Thyroid gland (tissue), 4 donors: Measurements from ENCODE around the gene MEGF6. TPM values are rescaled to one million over a fixed set of nuclear protein-coding genes. Genes with fewer than 3 reads are reported as not detected.

Experiments
- DNase-seq, 2 donors: peaks; one replicate each; pipeline ENCODE4 v3.0.0-alpha.2; 2019
- H3K27ac ChIP-seq, 3 donors: fragments of 200-600 bp; sonication (generic); 1 replicate in 2 of 3; 2 replicates in 1 of 3; pipeline ENCODE4 v1.5.1; 2016 to 2019; ENCODE audit warnings: mild to moderate bottlenecking in 1 of 3, moderate library complexity in 1 of 3
- H3K27me3 ChIP-seq: fragments of 200-600 bp; sonication (generic); one replicate; pipeline ENCODE4 v1.5.1; 2019
- H3K36me3 ChIP-seq, 2 donors: fragments of 200-600 bp; sonication (generic); one replicate each; pipeline ENCODE4 v1.5.1; 2016 to 2019
- H3K4me1 ChIP-seq, 2 donors: fragments of 200-600 bp; sonication (generic); one replicate each; pipeline ENCODE4 v1.5.1; 2017 to 2019
- H3K4me3 ChIP-seq, 3 donors: fragments of 200-600 bp; sonication (generic); replicated peaks in 1 of 3; 1 replicate in 2 of 3; 2 replicates in 1 of 3; pipeline ENCODE4 v1.5.1; 2016; ENCODE audit warnings: mild to moderate bottlenecking in 1 of 3
- H3K9me3 ChIP-seq: fragments of 200-600 bp; sonication (generic); one replicate; pipeline ENCODE4 v1.5.1; 2017
- CTCF ChIP-seq, 6 experiments: fragments of 200-600 bp in 3 of 6; fragments of 450-650 bp in 3 of 6; sonication (generic) in 3 of 6; IDR thresholded peaks; one replicate each; pipeline ENCODE4 v1.5.1; 2016 to 2019; ENCODE audit warnings: antibody characterized with exemption in 6 of 6, mild to moderate bottlenecking in 2 of 6, inconsistent platforms in 1 of 6, moderate library complexity in 1 of 6
- POLR2A ChIP-seq, 2 donors: fragments of 450-650 bp; IDR thresholded peaks; one replicate each; pipeline ENCODE4 v1.6.1; 2017; ENCODE audit warnings: antibody characterized with exemption in 2 of 2, mild to moderate bottlenecking in 2 of 2, moderate library complexity in 1 of 2
- WGBS, 2 donors: methylation state at CpG; one replicate each; pipeline ENCODE4 v1.1.5; 2017; 5-methylcytosine and 5-hydroxymethylcytosine counted together
- intact Hi-C: fragments of 100-400 bp; cut with DNase I; formaldehyde crosslinking; loops from one replicate; pipeline ENCODE4 v1.15.1; 2023
- total RNA-seq, 4 donors: library from RNA; depleted of rRNA; stranded (reverse); fragments of >200 nt; gene quantifications; one replicate each; pipeline ENCODE4 v1.2.3, GENCODE V29; 2016

The MEGF6 gene
- total RNA-seq, 4 donors from 2014 or later, result 9.4 to 25.8 (median 21.8) TPM

- no peak for TF ChIP-seq POLR2A (IDR thresholded peaks at IDR 0.05)
- no peak for TF ChIP-seq CTCF (IDR thresholded peaks at IDR 0.05)
- Histone ChIP-seq H3K4me3 (no peak overlapping the region), H3K4me1 (no peaks in the 10 kb centered on the region), H3K27me3 (no peaks in the 10 kb centered on the region), H3K9me3 (no peaks in the 10 kb centered on the region), H3K27ac (no peak overlapping the region), H3K36me3 (no peaks in the 10 kb centered on the region)
- intact Hi-C loops, result no loop called here
- WGBS, 2 donors, result 99 to 100% methylated on average over 9 of the region's 12 CpGs
- DNase-seq, result no peak
These were observed 48.2 kb downstream of the MEGF6 start for GRCh38 chr1:3563125-3563524.

- TF ChIP-seq CTCF (IDR thresholded peaks at IDR 0.05) (no peak), POLR2A (IDR thresholded peaks at IDR 0.05) (no peak)
- H3K4me1 ChIP-seq, result peaks cover under 1 to 3% of the 10 kb centered on the region in 2 donors
- H3K4me3 ChIP-seq, result no peak overlapping the region
- H3K36me3 ChIP-seq, result no peaks in the 10 kb centered on the region
- 93 to 100% methylated on average over 1 to 7 of the region's 8 CpGs for WGBS, 2 donors
- no peaks in the 10 kb centered on the region for H3K27me3 ChIP-seq
- H3K27ac ChIP-seq, result no peak overlapping the region
- intact Hi-C loops, result no loop called here
- no peak for DNase-seq
- H3K9me3 ChIP-seq, result no peaks in the 10 kb centered on the region
These were observed 48.6 kb downstream of the MEGF6 start for GRCh38 chr1:3562712-3563111.

GRCh38 chr1:3561702-3562101 is 49.6 kb downstream of the MEGF6 start:
- TF ChIP-seq POLR2A (IDR thresholded peaks at IDR 0.05) (no peak), CTCF (IDR thresholded peaks at IDR 0.05) (no peak)
- intact Hi-C loops, result no loop called here
- no peaks in the 10 kb centered on the region for H3K27me3 ChIP-seq
- no peaks in the 10 kb centered on the region for H3K9me3 ChIP-seq
- peaks cover 3 to 4% of the 10 kb centered on the region in 2 donors for H3K4me1 ChIP-seq
- H3K27ac ChIP-seq, result no peak overlapping the region
- H3K36me3 ChIP-seq, result no peaks in the 10 kb centered on the region
- 71 to 84% methylated on average over 13 of the region's 13 CpGs for WGBS, 2 donors
- no peak overlapping the region for H3K4me3 ChIP-seq
- no peak for DNase-seq

- H3K4me1 ChIP-seq, result peaks cover 3 to 4% of the 10 kb centered on the region in 2 donors
- H3K27ac ChIP-seq, result no peak overlapping the region
- TF ChIP-seq POLR2A (IDR thresholded peaks at IDR 0.05), result no peak
- no peak for TF ChIP-seq CTCF (IDR thresholded peaks at IDR 0.05)
- 74 to 76% methylated on average over 8 to 9 of the region's 9 CpGs for WGBS, 2 donors
- no peak for DNase-seq
- no peaks in the 10 kb centered on the region for H3K36me3 ChIP-seq
- H3K9me3 ChIP-seq, result no peaks in the 10 kb centered on the region
- H3K27me3 ChIP-seq, result no peaks in the 10 kb centered on the region
- intact Hi-C loops, result no loop called here
- H3K4me3 ChIP-seq, result no peak overlapping the region
These were observed 50.3 kb downstream of the MEGF6 start for GRCh38 chr1:3560981-3561380.

GRCh38 chr1:3560251-3560871 is 50.9 kb downstream of the MEGF6 start:
- H3K27ac ChIP-seq, result no peak overlapping the region
- DNase-seq, result no peak
- no peaks in the 10 kb centered on the region for H3K36me3 ChIP-seq
- no peak overlapping the region for H3K4me3 ChIP-seq
- no peaks in the 10 kb centered on the region for H3K27me3 ChIP-seq
- TF ChIP-seq CTCF (IDR thresholded peaks at IDR 0.05) (no peak), POLR2A (IDR thresholded peaks at IDR 0.05) (no peak)
- intact Hi-C loops, result no loop called here
- H3K9me3 ChIP-seq, result no peaks in the 10 kb centered on the region
- H3K4me1 ChIP-seq, result peaks cover 3 to 4% of the 10 kb centered on the region in 2 donors
- 75 to 84% methylated on average over 9 to 10 of the region's 17 CpGs for WGBS, 2 donors
